H9 (cell line): ENCODE measurements around the gene ADCY5. TPM values are rescaled to one million over a fixed set of nuclear protein-coding genes. Genes with fewer than 3 reads are reported as not detected.

Experiments
- DNase-seq: peaks from one replicate; pipeline ENCODE4 v3.0.0-alpha.2; 2017
- H2AFZ ChIP-seq: one replicate; pipeline ENCODE4 v1.6.1; 2013; ENCODE audit warnings: mild to moderate bottlenecking, low read length, control low read depth, moderate library complexity
- H2AK5ac ChIP-seq: 2 replicates; pipeline ENCODE4 v1.6.1; 2013; ENCODE audit warnings: low read length, control low read depth, mixed read lengths; ENCODE audit not compliant: insufficient read length
- H2BK120ac ChIP-seq: one replicate; pipeline ENCODE4 v1.6.1; 2013; ENCODE audit warnings: low read depth, mild to moderate bottlenecking, low read length, control low read depth, inconsistent platforms; ENCODE audit not compliant: poor library complexity, severe bottlenecking
- H2BK12ac ChIP-seq: 2 replicates; pipeline ENCODE4 v1.6.1; 2013; ENCODE audit warnings: low read length, control low read depth, mixed read lengths, low read depth; ENCODE audit not compliant: insufficient read length
- H2BK15ac ChIP-seq: 2 replicates; pipeline ENCODE4 v1.6.1; 2013; ENCODE audit warnings: low read depth, low read length, control low read depth
- H2BK20ac ChIP-seq: one replicate; pipeline ENCODE4 v1.6.1; 2013; ENCODE audit warnings: low read depth, mild to moderate bottlenecking, low read length, control low read depth, inconsistent platforms; ENCODE audit not compliant: poor library complexity, severe bottlenecking
- H2BK5ac ChIP-seq: 2 replicates; pipeline ENCODE4 v1.6.1; 2013; ENCODE audit warnings: low read length, control low read depth, mixed read lengths; ENCODE audit not compliant: insufficient read length
- H3K14ac ChIP-seq: 2 replicates; pipeline ENCODE4 v1.6.1; 2013; ENCODE audit warnings: low read length, control low read depth; ENCODE audit not compliant: insufficient read depth
- H3K18ac ChIP-seq: 2 replicates; pipeline ENCODE4 v1.6.1; 2013; ENCODE audit warnings: low read depth, mild to moderate bottlenecking, mixed read lengths, low read length, control low read depth; ENCODE audit not compliant: insufficient read length
- H3K23ac ChIP-seq: 2 replicates; pipeline ENCODE4 v1.6.1; 2013; ENCODE audit warnings: low read length, control low read depth, mixed read lengths, low read depth; ENCODE audit not compliant: insufficient read length
- H3K23me2 ChIP-seq: 2 replicates; pipeline ENCODE4 v1.6.1; 2013; ENCODE audit warnings: low read depth, mild to moderate bottlenecking, mixed read lengths, low read length, control low read depth; ENCODE audit not compliant: insufficient read length, poor library complexity, severe bottlenecking
- H3K27ac ChIP-seq: 2 replicates; pipeline ENCODE4 v1.5.1; 2013; ENCODE audit warnings: low read length, control low read depth, mixed read lengths, low read depth; ENCODE audit not compliant: insufficient read length
- H3K27me3 ChIP-seq: 2 replicates; pipeline ENCODE4 v1.6.1; 2013; ENCODE audit warnings: low read length, control low read depth, inconsistent platforms; ENCODE audit not compliant: insufficient read depth
- H3K4ac ChIP-seq: 2 replicates; pipeline ENCODE4 v1.6.1; 2013; ENCODE audit warnings: low read depth, mild to moderate bottlenecking, control low read depth, inconsistent platforms, low read length, moderate library complexity
- H3K4me1 ChIP-seq: 2 replicates; pipeline ENCODE4 v1.6.1; 2013; ENCODE audit warnings: low read length, control low read depth, inconsistent platforms; ENCODE audit not compliant: insufficient read depth
- H3K4me2 ChIP-seq: 2 replicates; pipeline ENCODE4 v1.6.1; 2013; ENCODE audit warnings: low read length, control low read depth, mixed read lengths; ENCODE audit not compliant: insufficient read length, insufficient read depth
- H3K56ac ChIP-seq: 2 replicates; pipeline ENCODE4 v1.6.1; 2013; ENCODE audit warnings: low read depth, mild to moderate bottlenecking, mixed read lengths, low read length, control low read depth; ENCODE audit not compliant: insufficient read length
- H3K79me1 ChIP-seq: 2 replicates; pipeline ENCODE4 v1.6.1; 2013; ENCODE audit warnings: low read depth, mild to moderate bottlenecking, moderate library complexity, low read length, control low read depth, inconsistent platforms; ENCODE audit not compliant: insufficient read depth, poor library complexity, severe bottlenecking
- H3K79me2 ChIP-seq: 2 replicates; pipeline ENCODE4 v1.6.1; 2013; ENCODE audit warnings: low read length, control low read depth, inconsistent platforms; ENCODE audit not compliant: insufficient read depth
- H3K9ac ChIP-seq: 2 replicates; pipeline ENCODE4 v1.6.1; 2013; ENCODE audit warnings: low read length, control low read depth, mixed read lengths; ENCODE audit not compliant: insufficient read length; ENCODE audit errors: extremely low read depth
- H3K9me3 ChIP-seq: one replicate; pipeline ENCODE4 v1.6.1; 2013; ENCODE audit warnings: low read depth, low read length, inconsistent platforms; ENCODE audit not compliant: control insufficient read depth
- H3T11ph ChIP-seq: one replicate; pipeline ENCODE4 v1.6.1; 2013; ENCODE audit warnings: mild to moderate bottlenecking, low read length, control low read depth, inconsistent platforms
- H4K20me1 ChIP-seq: one replicate; pipeline ENCODE4 v1.6.1; 2013; ENCODE audit not compliant: control insufficient read depth, insufficient read length, insufficient read depth
- H4K5ac ChIP-seq: 2 replicates; pipeline ENCODE4 v1.6.1; 2013; ENCODE audit warnings: low read depth, mild to moderate bottlenecking, mixed read lengths, low read length, control low read depth; ENCODE audit not compliant: insufficient read length
- H4K8ac ChIP-seq: replicated peaks from 2 replicates; pipeline ENCODE4 v1.6.1; 2013; ENCODE audit warnings: low read length, control low read depth, mixed read lengths, low read depth; ENCODE audit not compliant: insufficient read length
- H4K91ac ChIP-seq: 2 replicates; pipeline ENCODE4 v1.6.1; 2013; ENCODE audit warnings: low read depth, mild to moderate bottlenecking, moderate library complexity, mixed read lengths, low read length, control low read depth; ENCODE audit not compliant: insufficient read length
- H3K27ac Mint-ChIP-seq, 3 experiments: 2 replicates in 2 of 3; 3 replicates in 1 of 3; pipeline ENCODE4 v1.8.0; 2020 to 2021; ENCODE audit warnings: mixed read lengths in 3 of 3, mild to moderate bottlenecking in 1 of 3, moderate library complexity in 1 of 3
- H3K27me3 Mint-ChIP-seq: 2 replicates; pipeline ENCODE4 v1.8.0; 2021; ENCODE audit warnings: low read depth, mild to moderate bottlenecking, moderate library complexity, mixed read lengths
- H3K36me3 Mint-ChIP-seq, 3 experiments: 2 replicates in 2 of 3; 3 replicates in 1 of 3; pipeline ENCODE4 v1.8.0; 2020 to 2021; ENCODE audit warnings: low read depth in 3 of 3, mixed read lengths in 3 of 3; ENCODE audit not compliant: insufficient read depth in 1 of 3
- H3K4me1 Mint-ChIP-seq, 2 experiments: 2 replicates each; pipeline ENCODE4 v1.8.0; 2020; ENCODE audit warnings: mixed read lengths in 2 of 2
- H3K4me3 Mint-ChIP-seq, 2 experiments: 2 replicates in 1 of 2; 3 replicates in 1 of 2; pipeline ENCODE4 v1.8.0; 2020 to 2021; ENCODE audit warnings: mild to moderate bottlenecking in 2 of 2, mixed read lengths in 2 of 2, moderate library complexity in 1 of 2
- H3K9me3 Mint-ChIP-seq, 2 experiments: 2 replicates in 1 of 2; 3 replicates in 1 of 2; pipeline ENCODE4 v1.8.0; 2020; ENCODE audit warnings: mild to moderate bottlenecking in 2 of 2, mixed read lengths in 2 of 2, moderate library complexity in 1 of 2
- CTCF ChIP-seq: fragments of 200-600 bp; sonication (generic); conservative IDR thresholded peaks from 3 replicates; pipeline ENCODE4 v1.8.0; 2021; ENCODE audit warnings: antibody characterized with exemption, mild to moderate bottlenecking
- WGBS: extraction: QIAGEN DNeasy Blood & Tissue Kit; methylation state at CpG from one replicate; pipeline ENCODE4 v1.1.7; 2013; ENCODE audit warnings: missing lambda C conversion rate, low lambda C conversion rate, mixed read lengths; ENCODE audit not compliant: insufficient read length; ENCODE audit errors: extremely low coverage; 5-methylcytosine and 5-hydroxymethylcytosine counted together
- total RNA-seq: library from RNA; stranded (reverse); gene quantifications from 2 replicates; pipeline ENCODE4 v1.2.1, GENCODE V29; 2021

The ADCY5 gene
- total RNA-seq, 1 experiment from 2014 or later = 5.0 TPM

- H3K18ac ChIP-seq = no peak overlapping the region
- no peak overlapping the region for H3K27ac ChIP-seq
- H3K56ac ChIP-seq = no peak overlapping the region
- no peak for TF ChIP-seq CTCF
- Mint-ChIP-seq H3K4me3 (no peak overlapping the region), H3K4me1 (peaks cover 20 to 30% of the 10 kb centered on the region in 2 experiments), H3K27ac (no peak overlapping the region), H3K36me3 (peaks cover 14 to 15% (median 15%) of the 10 kb centered on the region in 3 experiments; a peak in 6 of 7 replicates), H3K9me3 (no peaks in the 10 kb centered on the region; a peak in 1 of 5 replicates), H3K27me3 (no peaks in the 10 kb centered on the region)
- H3K4ac ChIP-seq = no peak overlapping the region
- H3K4me2 ChIP-seq = no peak overlapping the region
- no peak for DNase-seq
- H3K4me1 ChIP-seq = peaks cover 11% of the 10 kb centered on the region; the same call in 1 of the 2 replicates
- no peak overlapping the region for H2BK5ac ChIP-seq
- H3K79me1 ChIP-seq = no peaks in the 10 kb centered on the region
- H3K9ac ChIP-seq = no peak overlapping the region
- no peaks in the 10 kb centered on the region for H3K9me3 ChIP-seq
- H3K27me3 ChIP-seq = no peaks in the 10 kb centered on the region
- H3K23ac ChIP-seq = no peak overlapping the region
- H2BK12ac ChIP-seq = no peak overlapping the region
- H3K14ac ChIP-seq = no peak overlapping the region
- no peak overlapping the region for H2BK20ac ChIP-seq
- H4K8ac ChIP-seq = no peak overlapping the region
- H4K5ac ChIP-seq = no peak overlapping the region
- no peak overlapping the region for H2BK15ac ChIP-seq
- no peak overlapping the region for H2AK5ac ChIP-seq
- H2BK120ac ChIP-seq = no peak overlapping the region
- H4K91ac ChIP-seq = no peak overlapping the region
- WGBS = no CpG with 5 or more reads among the region's 5 CpGs
- no peaks in the 10 kb centered on the region for H4K20me1 ChIP-seq
- no peaks in the 10 kb centered on the region for H3K79me2 ChIP-seq
- H2AFZ ChIP-seq = no peak overlapping the region
- H3T11ph ChIP-seq = no peak overlapping the region
- H3K23me2 ChIP-seq = no peaks in the 10 kb centered on the region
These were observed 141.8 kb downstream of the ADCY5 start for GRCh38 chr3:123307064-123307463.
